Measurements from ENCODE around the gene KRTAP10-12.

DNA sequence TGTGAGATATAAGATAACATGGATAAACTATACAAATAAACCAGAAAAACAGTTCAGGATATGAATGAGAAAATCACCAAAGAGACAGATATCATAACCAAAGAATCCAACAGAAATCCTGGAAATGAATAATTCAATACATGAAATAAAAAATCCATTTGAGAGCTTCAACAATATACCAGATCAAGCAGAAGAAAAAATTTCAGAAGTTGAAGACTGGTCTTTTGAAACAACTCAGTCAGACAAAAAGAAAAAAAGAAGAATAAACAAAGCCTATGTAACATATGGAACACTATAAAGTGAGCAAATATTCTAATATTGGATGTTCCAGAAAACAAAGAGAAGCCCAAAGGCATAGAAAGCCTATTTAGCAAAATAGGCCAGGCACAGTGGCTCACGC, 25.1 kb upstream of the KRTAP10-12 start:
- TF ChIP-seq, protein P1, sequence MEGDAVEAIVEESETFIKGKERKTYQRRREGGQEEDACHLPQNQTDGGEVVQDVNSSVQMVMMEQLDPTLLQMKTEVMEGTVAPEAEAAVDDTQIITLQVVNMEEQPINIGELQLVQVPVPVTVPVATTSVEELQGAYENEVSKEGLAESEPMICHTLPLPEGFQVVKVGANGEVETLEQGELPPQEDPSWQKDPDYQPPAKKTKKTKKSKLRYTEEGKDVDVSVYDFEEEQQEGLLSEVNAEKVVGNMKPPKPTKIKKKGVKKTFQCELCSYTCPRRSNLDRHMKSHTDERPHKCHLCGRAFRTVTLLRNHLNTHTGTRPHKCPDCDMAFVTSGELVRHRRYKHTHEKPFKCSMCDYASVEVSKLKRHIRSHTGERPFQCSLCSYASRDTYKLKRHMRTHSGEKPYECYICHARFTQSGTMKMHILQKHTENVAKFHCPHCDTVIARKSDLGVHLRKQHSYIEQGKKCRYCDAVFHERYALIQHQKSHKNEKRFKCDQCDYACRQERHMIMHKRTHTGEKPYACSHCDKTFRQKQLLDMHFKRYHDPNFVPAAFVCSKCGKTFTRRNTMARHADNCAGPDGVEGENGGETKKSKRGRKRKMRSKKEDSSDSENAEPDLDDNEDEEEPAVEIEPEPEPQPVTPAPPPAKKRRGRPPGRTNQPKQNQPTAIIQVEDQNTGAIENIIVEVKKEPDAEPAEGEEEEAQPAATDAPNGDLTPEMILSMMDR (IDR thresholded peaks at IDR 0.05 in 4 of 5, conservative IDR thresholded peaks at IDR 0.05 in 1 of 5): no peak
- no peak for TF ChIP-seq POLR2A (IDR thresholded peaks at IDR 0.05)
